ENCODE measurements around the gene RAB3GAP2. TPM values are rescaled to one million over a fixed set of nuclear protein-coding genes. Genes with fewer than 3 reads are reported as not detected.

RAB3GAP2 gene
- total RNA-seq, 5 donors from 2014 or later (not counting 1 experiment from before 2014, with no cell fraction given): 42.1 to 55.1 (median 46.7) TPM

DNA sequence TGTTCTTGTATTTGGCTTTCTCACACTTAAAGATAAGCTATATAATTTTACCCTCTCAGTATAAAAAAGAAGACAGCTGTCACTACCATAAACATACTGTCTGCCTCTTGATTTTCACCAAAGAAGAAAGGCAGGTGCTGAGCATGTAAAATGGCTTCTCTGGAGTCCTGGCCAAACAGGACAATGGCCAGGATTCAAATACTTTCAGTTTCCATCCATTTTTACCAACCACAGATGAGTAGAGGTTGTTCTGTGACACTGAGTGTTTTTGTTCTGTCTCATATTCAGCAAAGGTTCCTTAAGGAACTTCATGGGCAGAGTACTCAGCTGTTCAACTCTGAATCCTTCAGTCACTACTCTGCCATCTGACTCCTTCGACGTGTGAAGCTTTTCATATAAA is 29.4 kb upstream of the RAB3GAP2 start:
- no peaks in the 10 kb centered on the region for H3K4me1 Mint-ChIP-seq
- peaks cover 0 to 6% (median 0%) of the 10 kb centered on the region in 3 donors for H3K9me3 Mint-ChIP-seq
- ATAC-seq (replicated peaks in 1 of 4) (no peak), DNase-seq (no peak)
- Histone ChIP-seq H3K4me1 (ENCODE audit: control insufficient read depth in 1 of 2, extremely low read depth in 1 of 2, insufficient read depth in 2 of 2, low read length in 2 of 2) (no peaks in the 10 kb centered on the region), H3K4me3 (ENCODE audit: control insufficient read depth in 1 of 2, extremely low read depth in 1 of 2, low read length in 1 of 2) (no peak overlapping the region), H3K9me3 (no peaks in the 10 kb centered on the region), H3K27me3 (replicated peaks in 1 of 2; ENCODE audit: control insufficient read depth in 2 of 2, extremely low read depth in 1 of 2, insufficient read depth in 2 of 2, low read length in 1 of 2) (no peaks in the 10 kb centered on the region), H3K36me3 (ENCODE audit: control insufficient read depth in 2 of 2, extremely low read depth in 1 of 2, insufficient read depth in 1 of 2, low read length in 1 of 2) (no peaks in the 10 kb centered on the region), H3K27ac (ENCODE audit: low read length) (no peak overlapping the region)
- H3K36me3 Mint-ChIP-seq: no peaks in the 10 kb centered on the region
- no CpG with 5 or more reads among the region's 2 CpGs for WGBS (ENCODE audit: insufficient coverage)
- POLR2A ChIA-PET: no interaction called here
- peaks cover 10 to 19% of the 10 kb centered on the region in 2 donors for H3K27me3 Mint-ChIP-seq
- CTCF ChIA-PET: interaction anchor here in 1 of 2 donors (1.0 kb wide), 1 partner anchor 12 kb away, joined by 3 read pairs; no protein-coding TSS in a partner anchor
- no peak overlapping the region for H3K4me3 Mint-ChIP-seq
- H3K27ac Mint-ChIP-seq: no peak overlapping the region

DNA sequence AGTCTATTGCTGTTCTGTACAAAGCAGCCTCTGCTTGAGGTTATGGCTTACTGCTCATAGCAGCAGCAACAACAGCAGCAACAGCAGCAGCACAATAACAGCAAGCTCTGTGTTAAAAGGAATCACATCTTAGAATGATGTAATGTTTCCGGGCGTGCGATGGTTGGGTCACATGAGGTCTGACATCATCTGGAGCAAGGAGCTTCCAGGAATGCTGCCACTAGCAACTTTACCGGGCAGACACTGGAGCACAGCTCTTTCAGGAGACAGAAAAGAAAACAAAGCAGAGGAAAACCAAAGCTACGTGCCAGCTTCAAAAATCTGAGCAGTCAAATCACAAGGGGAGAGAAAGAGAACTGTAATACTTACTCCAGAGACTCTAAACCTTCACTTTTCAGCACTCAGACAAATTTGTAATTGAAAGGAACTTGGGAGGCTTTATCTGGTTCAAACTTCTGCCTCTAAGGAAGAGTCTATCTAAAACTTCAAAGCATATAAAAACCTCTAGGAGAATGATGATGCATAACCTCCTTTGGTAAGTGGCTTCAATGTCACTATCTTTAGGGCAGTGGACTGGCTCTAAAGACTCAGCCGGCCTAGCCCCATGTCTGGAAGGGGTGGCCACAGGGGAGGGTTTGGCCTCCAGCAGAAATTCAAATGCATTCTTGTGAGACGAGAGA is 28.3 kb upstream of the RAB3GAP2 start:
- Histone ChIP-seq H3K27ac (ENCODE audit: low read length) (no peak overlapping the region), H3K4me3 (ENCODE audit: control insufficient read depth in 1 of 2, extremely low read depth in 1 of 2, low read length in 1 of 2) (no peak overlapping the region), H3K27me3 (replicated peaks in 1 of 2; ENCODE audit: control insufficient read depth in 2 of 2, extremely low read depth in 1 of 2, insufficient read depth in 2 of 2, low read length in 1 of 2) (peaks cover 0 to 6% of the 10 kb centered on the region in 2 experiments), H3K36me3 (ENCODE audit: control insufficient read depth in 2 of 2, extremely low read depth in 1 of 2, insufficient read depth in 1 of 2, low read length in 1 of 2) (no peaks in the 10 kb centered on the region), H3K4me1 (ENCODE audit: control insufficient read depth in 1 of 2, extremely low read depth in 1 of 2, insufficient read depth in 2 of 2, low read length in 2 of 2) (no peaks in the 10 kb centered on the region), H3K9me3 (no peaks in the 10 kb centered on the region)
- Mint-ChIP-seq H3K9me3 (peaks cover 0 to 6% (median 0%) of the 10 kb centered on the region in 3 donors), H3K27me3 (peaks cover 16 to 21% of the 10 kb centered on the region in 2 donors), H3K36me3 (no peaks in the 10 kb centered on the region), H3K4me3 (no peak overlapping the region), H3K27ac (no peak overlapping the region), H3K4me1 (no peaks in the 10 kb centered on the region)
- no peak for DNase-seq
- 71% methylated on average over 4 of the region's 7 CpGs for WGBS (ENCODE audit: insufficient coverage)
- ATAC-seq (replicated peaks in 1 of 4): no peak
- CTCF ChIA-PET: interaction anchor here in 1 of 2 donors (0.6 kb wide), 1 partner anchor 27 kb away, joined by 3 read pairs; no protein-coding TSS in a partner anchor
- POLR2A ChIA-PET: interaction anchor here in 1 of 2 donors (0.6 kb wide), 1 partner anchor 33 kb away, joined by 3 read pairs; no protein-coding TSS in a partner anchor

DNA sequence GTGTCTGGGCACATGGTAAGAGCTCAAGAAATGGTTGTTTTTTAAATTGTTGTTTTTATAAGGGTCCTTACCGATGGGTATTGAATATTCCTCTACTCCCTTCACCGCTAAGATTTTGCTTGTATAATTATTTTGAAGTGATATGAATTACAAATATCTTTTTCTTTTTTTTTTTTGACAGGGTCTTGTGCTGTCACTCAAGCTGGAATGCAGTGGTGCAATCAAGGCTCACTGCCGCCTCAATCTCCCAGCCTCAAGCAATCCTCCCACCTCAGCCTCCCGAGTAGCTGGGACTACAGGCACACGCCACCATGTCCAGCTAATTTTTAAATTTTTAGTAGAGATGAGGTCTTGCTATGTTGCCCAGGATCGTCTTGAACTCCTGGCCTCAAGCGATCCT is 27.1 kb upstream of the RAB3GAP2 start:
- Mint-ChIP-seq H3K4me3 (no peak overlapping the region), H3K4me1 (no peaks in the 10 kb centered on the region), H3K36me3 (no peaks in the 10 kb centered on the region), H3K9me3 (no peaks in the 10 kb centered on the region), H3K27me3 (peaks cover 15 to 21% of the 10 kb centered on the region in 2 donors), H3K27ac (no peak overlapping the region)
- ChIA-PET CTCF (no interaction called here), POLR2A (interaction anchor here in 1 of 2 donors (0.6 to 0.7 kb wide), 2 partner anchors 64 to 435 kb away, joined by 3 read pairs; no protein-coding TSS in a partner anchor)
- no peaks in the 10 kb centered on the region for H3K36me3 ChIP-seq (ENCODE audit: control insufficient read depth in 2 of 2, extremely low read depth in 1 of 2, insufficient read depth in 1 of 2, low read length in 1 of 2)
- no peaks in the 10 kb centered on the region for H3K9me3 ChIP-seq
- ATAC-seq (replicated peaks in 1 of 4) (no peak), DNase-seq (no peak)
- no peaks in the 10 kb centered on the region for H3K4me1 ChIP-seq (ENCODE audit: control insufficient read depth in 1 of 2, extremely low read depth in 1 of 2, insufficient read depth in 2 of 2, low read length in 2 of 2)
- no peak overlapping the region for H3K4me3 ChIP-seq (ENCODE audit: control insufficient read depth in 1 of 2, extremely low read depth in 1 of 2, low read length in 1 of 2)
- 83% methylated on average over 2 of the region's 7 CpGs for WGBS (ENCODE audit: insufficient coverage)
- peaks cover 0 to 9% of the 10 kb centered on the region in 2 experiments for H3K27me3 ChIP-seq (replicated peaks in 1 of 2; ENCODE audit: control insufficient read depth in 2 of 2, extremely low read depth in 1 of 2, insufficient read depth in 2 of 2, low read length in 1 of 2)
- H3K27ac ChIP-seq (ENCODE audit: low read length): no peak overlapping the region

DNA sequence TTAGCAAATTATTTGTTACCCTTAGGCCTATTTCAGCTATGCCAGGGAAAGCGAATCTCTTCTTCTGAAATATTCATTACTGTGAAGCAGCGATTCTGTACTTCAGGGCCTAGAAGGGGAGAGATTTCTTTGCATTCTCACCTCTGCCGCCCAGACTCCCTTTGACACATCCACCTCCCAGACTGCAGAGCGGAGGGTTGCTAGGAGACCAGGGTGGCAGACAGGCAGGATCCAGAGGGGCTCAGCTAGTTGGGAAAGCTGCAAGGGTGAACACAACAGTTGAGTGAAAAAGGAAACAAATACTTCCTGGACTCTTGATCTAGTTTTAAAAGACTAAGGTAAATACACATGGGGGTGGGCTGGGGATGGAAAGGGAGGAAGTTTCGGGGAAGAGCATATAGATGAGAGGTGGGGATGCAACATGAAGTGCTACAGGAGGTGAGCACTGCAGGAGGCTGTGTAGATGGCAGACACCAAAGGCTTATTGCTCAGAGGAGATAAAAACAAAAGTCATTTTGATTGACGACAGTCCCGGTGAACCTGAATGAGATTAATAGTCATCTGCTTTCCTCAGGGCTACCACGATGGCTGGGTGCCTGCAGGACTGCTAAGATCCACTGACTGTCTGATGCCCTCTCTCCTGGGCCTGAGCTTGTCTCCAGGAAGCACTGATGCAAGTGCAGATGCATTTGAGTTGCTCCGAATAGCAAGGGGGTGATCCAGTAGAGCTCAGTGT is 26.4 kb upstream of the RAB3GAP2 start:
- Mint-ChIP-seq H3K27ac (no peak overlapping the region), H3K4me3 (no peak overlapping the region), H3K36me3 (no peaks in the 10 kb centered on the region)

DNA sequence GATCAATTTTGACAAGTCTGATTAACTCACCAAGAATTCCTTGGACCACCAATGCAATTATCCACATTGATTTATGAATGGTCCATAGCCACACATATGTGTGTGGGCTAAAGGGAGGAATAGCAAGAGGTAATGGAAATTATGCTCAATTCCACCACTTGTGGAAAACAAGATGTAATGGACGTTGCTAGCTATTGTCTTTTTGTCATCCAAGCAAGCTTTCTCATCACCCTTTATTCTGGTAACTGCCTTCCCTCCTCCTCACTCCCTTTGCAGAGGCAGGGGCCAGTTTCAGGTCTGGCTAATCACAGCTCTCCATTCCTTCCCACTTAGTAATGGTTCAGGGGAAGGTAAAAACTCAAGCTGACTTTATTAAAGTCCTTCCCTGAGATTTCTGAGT is 24.7 kb upstream of the RAB3GAP2 start:
- H3K36me3 ChIP-seq (ENCODE audit: control insufficient read depth in 2 of 2, extremely low read depth in 1 of 2, insufficient read depth in 1 of 2, low read length in 1 of 2): no peaks in the 10 kb centered on the region
- CTCF ChIA-PET: interaction anchor here in 1 of 2 donors (0.6 kb wide), 1 partner anchor 175 kb away, joined by 3 read pairs; no protein-coding TSS in a partner anchor
- H3K9me3 Mint-ChIP-seq: no peaks in the 10 kb centered on the region
- H3K27me3 ChIP-seq (replicated peaks in 1 of 2; ENCODE audit: control insufficient read depth in 2 of 2, extremely low read depth in 1 of 2, insufficient read depth in 2 of 2, low read length in 1 of 2): peaks cover 0 to 9% of the 10 kb centered on the region in 2 experiments
- no peaks in the 10 kb centered on the region for H3K36me3 Mint-ChIP-seq
- no peak overlapping the region for H3K27ac ChIP-seq (ENCODE audit: low read length)
- no peak overlapping the region for H3K4me3 ChIP-seq (ENCODE audit: control insufficient read depth in 1 of 2, extremely low read depth in 1 of 2, low read length in 1 of 2)
- no peak overlapping the region for H3K4me3 Mint-ChIP-seq
- no peak overlapping the region for H3K27ac Mint-ChIP-seq
- ATAC-seq (replicated peaks in 1 of 4): no peak
- POLR2A ChIA-PET: interaction anchor here in 1 of 2 donors (0.7 kb wide), 1 partner anchor 25 kb away, joined by 3 read pairs; the partner anchor contains the start of gene RAB3GAP2
- WGBS (ENCODE audit: insufficient coverage): no CpG with 5 or more reads among the region's 1 CpG
- H3K4me1 Mint-ChIP-seq: no peaks in the 10 kb centered on the region
- no peaks in the 10 kb centered on the region for H3K9me3 ChIP-seq
- peaks cover 25 to 28% of the 10 kb centered on the region in 2 donors for H3K27me3 Mint-ChIP-seq
- no peaks in the 10 kb centered on the region for H3K4me1 ChIP-seq (ENCODE audit: control insufficient read depth in 1 of 2, extremely low read depth in 1 of 2, insufficient read depth in 2 of 2, low read length in 2 of 2)
- no peak for DNase-seq

More for the DNA sequence above, 26.4 kb upstream of the RAB3GAP2 start:
- POLR2A ChIA-PET: interaction anchor here in 1 of 2 donors (0.7 kb wide), 1 partner anchor 63 kb away, joined by 3 read pairs; no protein-coding TSS in a partner anchor
- peaks cover 13 to 22% of the 10 kb centered on the region in 2 donors for H3K27me3 Mint-ChIP-seq
- Histone ChIP-seq H3K4me1 (ENCODE audit: control insufficient read depth in 1 of 2, extremely low read depth in 1 of 2, insufficient read depth in 2 of 2, low read length in 2 of 2) (no peaks in the 10 kb centered on the region), H3K36me3 (ENCODE audit: control insufficient read depth in 2 of 2, extremely low read depth in 1 of 2, insufficient read depth in 1 of 2, low read length in 1 of 2) (no peaks in the 10 kb centered on the region), H3K27ac (ENCODE audit: low read length) (no peak overlapping the region), H3K9me3 (no peaks in the 10 kb centered on the region), H3K4me3 (ENCODE audit: control insufficient read depth in 1 of 2, extremely low read depth in 1 of 2, low read length in 1 of 2) (no peak overlapping the region), H3K27me3 (replicated peaks in 1 of 2; ENCODE audit: control insufficient read depth in 2 of 2, extremely low read depth in 1 of 2, insufficient read depth in 2 of 2, low read length in 1 of 2) (peaks cover 0 to 9% of the 10 kb centered on the region in 2 experiments)
- no peak for DNase-seq
- CTCF ChIA-PET: interaction anchor here (1.3 to 1.4 kb wide), 2 partner anchors 22 to 26 kb away, joined by 3 read pairs; partner anchors contain the start of gene RAB3GAP2 (in 1 of the 2)
- H3K9me3 Mint-ChIP-seq: no peaks in the 10 kb centered on the region
- H3K4me1 Mint-ChIP-seq: no peaks in the 10 kb centered on the region
- WGBS (ENCODE audit: insufficient coverage): 77% methylated on average over 5 of the region's 9 CpGs
- no peak for ATAC-seq (replicated peaks in 1 of 4)

DNA sequence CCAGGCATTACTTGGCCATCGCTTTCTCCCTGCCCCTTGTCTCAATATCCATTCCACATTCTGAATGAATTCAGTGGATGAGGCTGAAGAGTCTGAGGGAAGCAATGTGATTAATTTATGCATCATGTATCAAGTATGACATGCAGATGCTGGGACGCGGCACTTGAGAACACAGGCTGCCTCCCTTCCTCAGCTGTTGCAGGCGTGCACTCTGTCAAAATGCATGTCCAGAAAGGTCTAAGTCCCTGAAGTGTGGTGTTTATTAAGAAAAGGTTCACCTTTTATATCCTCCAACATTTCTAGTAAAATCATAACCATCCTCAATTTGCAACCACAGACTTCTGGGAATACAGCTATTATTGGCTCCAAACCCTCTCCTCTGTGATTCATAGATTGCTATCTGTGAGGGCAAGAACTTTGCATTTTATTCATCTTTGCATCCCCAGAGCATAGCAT is 22.6 kb upstream of the RAB3GAP2 start:
- ATAC-seq (replicated peaks in 1 of 4) (no peak), DNase-seq (no peak)
- Histone ChIP-seq H3K4me3 (ENCODE audit: control insufficient read depth in 1 of 2, extremely low read depth in 1 of 2, low read length in 1 of 2) (no peak overlapping the region), H3K27ac (ENCODE audit: low read length) (no peak overlapping the region), H3K4me1 (ENCODE audit: control insufficient read depth in 1 of 2, extremely low read depth in 1 of 2, insufficient read depth in 2 of 2, low read length in 2 of 2) (no peaks in the 10 kb centered on the region), H3K27me3 (replicated peaks in 1 of 2; ENCODE audit: control insufficient read depth in 2 of 2, extremely low read depth in 1 of 2, insufficient read depth in 2 of 2, low read length in 1 of 2) (peaks cover 0 to 9% of the 10 kb centered on the region in 2 experiments), H3K9me3 (no peaks in the 10 kb centered on the region), H3K36me3 (ENCODE audit: control insufficient read depth in 2 of 2, extremely low read depth in 1 of 2, insufficient read depth in 1 of 2, low read length in 1 of 2) (no peaks in the 10 kb centered on the region)
- 79% methylated on average over 2 of the region's 4 CpGs for WGBS (ENCODE audit: insufficient coverage)
- Mint-ChIP-seq H3K4me3 (no peak overlapping the region), H3K36me3 (no peaks in the 10 kb centered on the region), H3K27me3 (peaks cover 27 to 31% of the 10 kb centered on the region in 2 donors), H3K9me3 (no peaks in the 10 kb centered on the region), H3K27ac (no peak overlapping the region), H3K4me1 (no peaks in the 10 kb centered on the region)
- ChIA-PET CTCF (interaction anchor here (0.6 to 1.3 kb wide), 4 partner anchors 9 to 439 kb away, joined by 3 to 14 read pairs (median 6); no protein-coding TSS in a partner anchor), POLR2A (no interaction called here)

Measured in T-cell (primary cell).